Gastroesophageal sphincter (tissue), 4 donors: ENCODE results near the gene ATOSB. TPM values are rescaled to one million over a fixed set of nuclear protein-coding genes. Genes with fewer than 3 reads are reported as not detected.
A peak's percentile ranks its signal among the peaks of the same experiment; 100 is the strongest.

ENCODE experiments used
- ATAC-seq: fragments of 150-250 bp; one replicate; pipeline ENCODE4 v1.9.1; 2016; ENCODE audit warnings: mild to moderate bottlenecking, moderate library complexity
- H3K27ac ChIP-seq, 4 donors: fragments of 200-600 bp; sonication (generic) in 3 of 4; 1 replicate in 3 of 4; 2 replicates in 1 of 4; pipeline ENCODE4 v1.5.1; 2016 to 2019
- H3K27me3 ChIP-seq: fragments of 200-600 bp; sonication (generic); one replicate; pipeline ENCODE4 v1.5.1; 2019
- H3K36me3 ChIP-seq, 2 donors: fragments of 200-600 bp; sonication (generic); one replicate each; pipeline ENCODE4 v1.5.1; 2019; ENCODE audit warnings: control low read depth in 1 of 2
- H3K4me1 ChIP-seq, 3 donors: fragments of 200-600 bp; sonication (generic); 1 replicate in 2 of 3; 2 replicates in 1 of 3; pipeline ENCODE4 v1.5.1; 2016 to 2019; ENCODE audit warnings: control low read depth in 2 of 3
- H3K4me3 ChIP-seq, 2 donors: fragments of 200-600 bp; sonication (generic); one replicate each; pipeline ENCODE4 v1.5.1; 2019; ENCODE audit warnings: mild to moderate bottlenecking in 1 of 2, moderate library complexity in 1 of 2
- H3K9me3 ChIP-seq, 3 donors: fragments of 200-600 bp; sonication (generic); one replicate each; pipeline ENCODE4 v1.5.1; 2017 to 2019; ENCODE audit warnings: control low read depth in 2 of 3
- EP300 ChIP-seq: sonication (generic); formaldehyde crosslinking; IDR thresholded peaks from one replicate; pipeline ENCODE4 v1.6.1; 2017; ENCODE audit warnings: antibody characterized with exemption, mild to moderate bottlenecking
- POLR2A ChIP-seq, 2 donors: fragments of 450-650 bp; IDR thresholded peaks; one replicate each; pipeline ENCODE4 v1.6.1; 2017; ENCODE audit warnings: antibody characterized with exemption in 2 of 2, mild to moderate bottlenecking in 2 of 2, moderate library complexity in 1 of 2
- POLR2AphosphoS5 ChIP-seq: sonication (generic); formaldehyde crosslinking; IDR thresholded peaks from one replicate; pipeline ENCODE4 v1.6.1; 2017; ENCODE audit warnings: antibody characterized with exemption
- WGBS, 2 donors: methylation state at CpG; one replicate each; pipeline ENCODE4 v1.1.5; 2018; ENCODE audit warnings: low coverage in 1 of 2; 5-methylcytosine and 5-hydroxymethylcytosine counted together
- total RNA-seq, 4 donors: library from RNA; depleted of rRNA; stranded (reverse); fragments of >200 nt; gene quantifications; one replicate each; pipeline ENCODE4 v1.1.0, GENCODE V29; 2016
- TF ChIP-seq, protein P1 (sequence below), 4 experiments: fragments of 200-600 bp in 2 of 4; fragments of 450-650 bp in 2 of 4; sonication (generic) in 1 of 4; IDR thresholded peaks; one replicate each; pipeline ENCODE4 v1.5.1; 2017 to 2019; ENCODE audit warnings: antibody characterized with exemption in 4 of 4, mild to moderate bottlenecking in 2 of 4, moderate library complexity in 2 of 4

The ATOSB gene
- total RNA-seq, 4 donors from 2014 or later, result 13.4 to 32.6 (median 18.3) TPM

DNA sequence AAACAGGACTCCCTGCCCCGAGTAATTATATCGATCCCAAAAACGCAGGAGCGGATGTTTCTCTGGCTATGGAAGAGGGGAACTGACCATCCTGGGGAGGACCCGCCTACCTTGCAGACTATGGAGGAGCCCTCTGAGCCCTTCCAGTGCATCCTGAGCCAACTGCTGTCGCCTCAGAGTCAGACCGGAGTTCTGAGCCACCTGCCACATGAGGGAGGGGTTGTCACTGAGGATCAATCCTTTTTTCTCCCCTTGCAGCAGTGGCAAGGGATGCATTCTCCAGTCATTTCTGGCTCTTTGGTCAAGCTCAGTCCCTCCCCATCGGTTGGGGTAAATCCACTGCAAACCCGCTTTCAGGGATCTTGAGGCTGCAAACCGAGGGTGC is 36.6 kb downstream of the ATOSB start:
- TF ChIP-seq, protein P1, sequence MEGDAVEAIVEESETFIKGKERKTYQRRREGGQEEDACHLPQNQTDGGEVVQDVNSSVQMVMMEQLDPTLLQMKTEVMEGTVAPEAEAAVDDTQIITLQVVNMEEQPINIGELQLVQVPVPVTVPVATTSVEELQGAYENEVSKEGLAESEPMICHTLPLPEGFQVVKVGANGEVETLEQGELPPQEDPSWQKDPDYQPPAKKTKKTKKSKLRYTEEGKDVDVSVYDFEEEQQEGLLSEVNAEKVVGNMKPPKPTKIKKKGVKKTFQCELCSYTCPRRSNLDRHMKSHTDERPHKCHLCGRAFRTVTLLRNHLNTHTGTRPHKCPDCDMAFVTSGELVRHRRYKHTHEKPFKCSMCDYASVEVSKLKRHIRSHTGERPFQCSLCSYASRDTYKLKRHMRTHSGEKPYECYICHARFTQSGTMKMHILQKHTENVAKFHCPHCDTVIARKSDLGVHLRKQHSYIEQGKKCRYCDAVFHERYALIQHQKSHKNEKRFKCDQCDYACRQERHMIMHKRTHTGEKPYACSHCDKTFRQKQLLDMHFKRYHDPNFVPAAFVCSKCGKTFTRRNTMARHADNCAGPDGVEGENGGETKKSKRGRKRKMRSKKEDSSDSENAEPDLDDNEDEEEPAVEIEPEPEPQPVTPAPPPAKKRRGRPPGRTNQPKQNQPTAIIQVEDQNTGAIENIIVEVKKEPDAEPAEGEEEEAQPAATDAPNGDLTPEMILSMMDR (IDR thresholded peaks at IDR 0.05), result no peak
- TF ChIP-seq POLR2A (IDR thresholded peaks at IDR 0.05) (no peak), POLR2AphosphoS5 (no peak), EP300 (no peak)
- no peak for ATAC-seq
- H3K4me3 ChIP-seq, result peak overlapping the region; percentile 37 to 76
- no peaks in the 10 kb centered on the region for H3K9me3 ChIP-seq
- H3K4me1 ChIP-seq, result peaks cover 0 to 24% (median 15%) of the 10 kb centered on the region in 3 donors
- H3K36me3 ChIP-seq, result peaks cover 0 to 20% of the 10 kb centered on the region in 2 donors
- WGBS, 2 donors, result 0% methylated on average over 1 to 2 of the region's 10 CpGs
- peak overlapping the region in 3 of 4 donors; percentile 76 to 86 (median 84) for H3K27ac ChIP-seq
- H3K27me3 ChIP-seq, result no peaks in the 10 kb centered on the region

DNA sequence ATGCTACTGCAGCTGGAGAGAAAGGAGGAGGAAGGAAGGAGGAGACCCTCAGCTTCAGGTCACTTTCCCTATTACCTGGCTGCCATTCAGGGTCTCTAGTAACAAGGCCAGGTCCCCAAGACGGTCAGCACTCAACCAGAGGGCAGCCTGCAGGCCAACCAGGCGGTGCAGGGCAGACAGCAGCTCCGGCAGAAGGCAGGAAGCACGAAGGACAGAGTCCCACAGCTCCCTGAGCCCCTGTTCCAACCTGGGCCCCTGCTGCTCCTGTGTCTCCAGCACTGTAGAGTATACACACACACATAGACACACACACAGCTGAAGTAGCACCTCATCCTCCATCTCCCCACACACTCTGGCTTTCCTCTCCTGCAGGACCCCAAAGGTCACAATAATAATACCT is 37.6 kb downstream of the ATOSB start:
- Histone ChIP-seq H3K27me3 (no peaks in the 10 kb centered on the region), H3K36me3 (peaks cover 0 to 20% of the 10 kb centered on the region in 2 donors), H3K4me3 (no peak overlapping the region), H3K27ac (no peak overlapping the region), H3K4me1 (peaks cover 0 to 26% (median 15%) of the 10 kb centered on the region in 3 donors), H3K9me3 (no peaks in the 10 kb centered on the region)
- TF ChIP-seq POLR2A (IDR thresholded peaks at IDR 0.05), result no peak
- TF ChIP-seq, protein P1 (IDR thresholded peaks at IDR 0.05), result no peak
- no peak for TF ChIP-seq POLR2AphosphoS5
- TF ChIP-seq EP300, result no peak
- ATAC-seq, result no peak
- 47% methylated on average over 2 of the region's 4 CpGs; no CpG with 5 or more reads in 1 of the 2 donors for WGBS, 2 donors

DNA sequence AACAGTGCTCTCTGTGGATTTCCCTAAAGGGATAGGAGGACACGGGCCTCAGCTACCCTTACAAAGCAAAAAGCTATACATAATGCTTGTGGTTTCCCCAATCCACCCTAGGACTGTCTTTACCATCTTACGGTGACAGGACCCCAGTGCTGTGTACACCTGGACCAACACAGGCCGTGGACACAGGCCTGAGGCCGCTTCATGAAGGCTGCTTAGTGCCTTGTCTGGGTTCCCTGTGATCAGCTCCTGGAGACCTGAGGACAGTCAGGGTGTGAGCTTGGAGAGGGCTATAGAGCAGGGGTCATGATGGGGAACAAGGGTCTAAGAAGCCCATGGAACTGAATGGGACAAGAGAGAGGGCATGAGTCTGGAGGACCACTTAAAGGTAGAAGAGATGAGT is 38.8 kb downstream of the ATOSB start:
- 100% methylated on average over 3 of the region's 4 CpGs; no CpG with 5 or more reads in 1 of the 2 donors for WGBS, 2 donors
- no peaks in the 10 kb centered on the region for H3K9me3 ChIP-seq
- peaks cover 0 to 20% of the 10 kb centered on the region in 2 donors for H3K36me3 ChIP-seq
- H3K4me3 ChIP-seq, result no peak overlapping the region
- ATAC-seq, result no peak
- peaks cover 0 to 29% (median 15%) of the 10 kb centered on the region in 3 donors for H3K4me1 ChIP-seq
- TF ChIP-seq POLR2A (IDR thresholded peaks at IDR 0.05), result no peak
- TF ChIP-seq, protein P1 (IDR thresholded peaks at IDR 0.05), result no peak
- no peak for TF ChIP-seq POLR2AphosphoS5
- TF ChIP-seq EP300, result no peak
- H3K27ac ChIP-seq, result no peak overlapping the region
- no peaks in the 10 kb centered on the region for H3K27me3 ChIP-seq

DNA sequence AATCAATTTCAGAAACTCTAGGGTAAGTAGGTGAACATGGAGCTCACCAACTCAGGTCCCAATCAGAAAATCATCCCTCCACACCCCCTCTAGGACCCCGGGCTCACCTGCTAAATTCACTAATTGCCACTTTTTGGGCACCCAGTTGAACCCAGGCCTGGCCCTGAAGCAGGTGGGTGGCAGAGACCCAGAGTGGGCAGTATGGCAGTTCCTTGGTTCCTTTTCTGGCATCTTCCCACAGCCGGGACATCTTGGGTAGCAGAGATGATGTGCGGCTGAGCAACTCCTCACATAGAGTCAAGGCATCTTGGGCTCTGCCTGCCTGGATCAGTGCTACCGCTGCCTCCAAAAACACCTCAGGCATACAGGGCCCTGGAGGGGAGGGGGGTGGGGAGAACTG is 40.3 kb downstream of the ATOSB start:
- Histone ChIP-seq H3K27ac (no peak overlapping the region), H3K36me3 (peaks cover 0 to 20% of the 10 kb centered on the region in 2 donors), H3K9me3 (no peaks in the 10 kb centered on the region), H3K4me3 (no peak overlapping the region), H3K27me3 (no peaks in the 10 kb centered on the region), H3K4me1 (peaks cover 4 to 35% (median 20%) of the 10 kb centered on the region in 3 donors)
- no peak for TF ChIP-seq POLR2AphosphoS5
- TF ChIP-seq EP300, result no peak
- TF ChIP-seq, protein P1 (IDR thresholded peaks at IDR 0.05), result no peak
- TF ChIP-seq POLR2A (IDR thresholded peaks at IDR 0.05), result no peak
- no CpG with 5 or more reads among the region's 4 CpGs for WGBS, 2 donors
- no peak for ATAC-seq

DNA sequence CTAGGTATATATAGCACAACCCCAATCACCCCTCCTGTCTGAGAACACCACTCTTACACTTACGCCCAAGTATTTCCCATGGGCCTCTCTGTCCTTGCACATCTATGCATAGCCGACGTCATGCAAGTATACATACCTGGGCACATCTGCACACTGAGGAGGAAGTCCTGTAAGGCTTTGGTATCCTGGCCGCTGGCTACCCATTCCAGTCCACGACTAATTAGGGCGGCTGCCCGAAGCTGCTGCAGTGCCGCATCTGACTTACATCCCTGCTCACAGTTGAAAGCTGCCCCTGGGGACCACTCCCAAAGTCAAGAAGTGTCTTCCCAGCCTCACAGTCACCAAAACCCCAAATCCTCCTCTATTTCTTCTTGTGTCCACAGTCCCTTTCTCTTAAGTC is 40.9 kb downstream of the ATOSB start:
- no peak overlapping the region for H3K4me3 ChIP-seq
- peaks cover 4 to 39% (median 25%) of the 10 kb centered on the region in 3 donors for H3K4me1 ChIP-seq
- no peak for ATAC-seq
- H3K27ac ChIP-seq, result no peak overlapping the region
- H3K36me3 ChIP-seq, result peaks cover 0 to 20% of the 10 kb centered on the region in 2 donors
- H3K9me3 ChIP-seq, result no peaks in the 10 kb centered on the region
- 86% methylated on average over 1 to 5 of the region's 8 CpGs for WGBS, 2 donors
- no peaks in the 10 kb centered on the region for H3K27me3 ChIP-seq
- TF ChIP-seq POLR2A (IDR thresholded peaks at IDR 0.05) (no peak), EP300 (no peak), POLR2AphosphoS5 (no peak)
- TF ChIP-seq, protein P1 (IDR thresholded peaks at IDR 0.05), result no peak
